Posterior vena cava (tissue), 2 donors: ENCODE data around the gene SUCO. TPM values are rescaled to one million over a fixed set of nuclear protein-coding genes. Genes with fewer than 3 reads are reported as not detected.

Source experiments
- DNase-seq: peaks from one replicate; pipeline ENCODE4 v3.0.0-alpha.2; 2020; ENCODE audit warnings: low spot score
- intact Hi-C, 2 donors: fragments of 100-400 bp; cut with DNase I; formaldehyde crosslinking; loops; one replicate each; pipeline versions ENCODE4 v1.14.1 to v1.14.2; 2022 to 2023
- total RNA-seq, 2 donors: library from RNA; stranded (reverse); fragmentation: NEBNext Ultra II Directional; extraction: Animal tissue kit (Norgen Biotek cat#: 25700); gene quantifications; one replicate each; pipeline ENCODE4 v1.2.1, GENCODE V29; 2021
- donor health status: DM: yes; HTN: yes; CAD: no.
- donor health status: DM: yes; HTN: yes; CAD: no.

Gene SUCO
- total RNA-seq, 2 donors from 2014 or later: 26.0 to 30.8 TPM

DNA sequence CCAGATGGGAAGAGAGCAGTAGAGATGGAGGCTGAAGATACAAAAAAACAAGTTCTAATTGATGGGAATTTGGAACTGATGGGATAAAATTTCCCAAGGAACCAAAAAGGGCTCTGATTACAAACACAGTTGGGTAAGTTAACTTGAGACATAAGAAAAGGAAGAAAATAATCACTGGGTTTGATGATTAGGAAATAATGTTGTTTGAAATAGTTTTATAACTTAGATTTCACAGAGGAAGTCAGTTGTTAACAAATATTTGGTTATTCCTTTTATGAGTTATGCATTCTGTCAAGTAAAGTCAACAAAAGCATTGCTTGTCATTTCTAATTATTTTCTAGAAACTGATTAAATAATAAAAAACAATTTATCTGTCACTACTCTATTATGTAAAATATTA is 20.4 kb upstream of the SUCO start:
- intact Hi-C loops: no loop called here
- DNase-seq: no peak

DNA sequence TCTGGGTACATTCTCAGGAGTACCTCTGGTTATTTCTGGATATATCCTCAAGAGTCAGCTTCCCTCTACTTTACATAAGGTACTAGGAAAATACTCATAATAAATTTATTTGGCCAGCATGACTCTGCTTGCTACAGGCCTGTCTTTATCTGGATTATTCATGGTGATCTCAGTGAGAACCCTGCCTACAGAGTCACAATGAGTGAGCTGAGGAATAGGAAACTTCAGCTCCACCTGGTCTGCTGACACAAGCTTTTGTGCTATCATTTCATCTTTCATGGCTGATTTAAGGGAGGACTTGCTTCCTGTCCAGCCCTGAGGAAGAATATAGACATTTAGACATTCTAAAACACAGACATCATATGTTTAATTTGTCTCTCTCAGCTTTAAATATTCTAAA is 19.5 kb upstream of the SUCO start:
- no peak for DNase-seq
- intact Hi-C loops: no loop called here

DNA sequence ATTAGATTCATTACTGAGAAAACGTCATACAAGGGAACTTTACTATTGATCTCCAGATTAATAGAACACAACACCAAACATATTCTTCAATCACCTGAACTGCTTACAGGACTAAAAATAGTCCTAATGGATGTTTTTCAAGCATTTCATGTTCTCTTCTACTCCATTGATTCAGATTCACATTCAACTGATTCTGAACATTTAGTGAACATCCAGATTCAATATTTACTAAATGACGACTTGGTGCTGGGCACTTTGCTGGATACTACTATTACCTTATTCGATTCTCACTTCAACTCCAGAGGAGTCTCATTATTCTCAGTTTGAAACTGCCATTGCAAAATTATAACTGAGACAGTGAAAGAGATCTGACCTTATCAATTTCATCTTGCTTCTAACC is 18.8 kb upstream of the SUCO start:
- DNase-seq: no peak
- intact Hi-C loops: no loop called here

DNA sequence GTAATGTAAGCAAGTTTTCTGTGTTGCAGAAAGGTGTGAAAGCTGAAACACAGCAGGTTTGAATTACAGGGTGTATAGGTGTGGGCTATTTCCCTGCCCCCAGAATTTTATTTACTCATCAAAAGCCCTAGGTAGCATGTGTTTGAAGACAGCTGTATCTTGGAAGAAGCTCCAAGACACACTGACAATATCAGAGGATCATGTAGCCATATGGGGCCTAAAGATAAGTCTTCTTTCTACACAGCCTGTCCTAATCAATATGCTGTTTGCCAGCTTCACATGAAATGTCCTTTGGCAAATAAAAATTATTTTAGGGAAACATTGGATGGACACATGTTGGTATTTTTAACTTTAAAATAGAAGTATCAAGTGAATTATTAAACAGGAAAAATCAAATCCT is 17.5 kb upstream of the SUCO start:
- intact Hi-C loops: no loop called here
- DNase-seq: no peak

DNA sequence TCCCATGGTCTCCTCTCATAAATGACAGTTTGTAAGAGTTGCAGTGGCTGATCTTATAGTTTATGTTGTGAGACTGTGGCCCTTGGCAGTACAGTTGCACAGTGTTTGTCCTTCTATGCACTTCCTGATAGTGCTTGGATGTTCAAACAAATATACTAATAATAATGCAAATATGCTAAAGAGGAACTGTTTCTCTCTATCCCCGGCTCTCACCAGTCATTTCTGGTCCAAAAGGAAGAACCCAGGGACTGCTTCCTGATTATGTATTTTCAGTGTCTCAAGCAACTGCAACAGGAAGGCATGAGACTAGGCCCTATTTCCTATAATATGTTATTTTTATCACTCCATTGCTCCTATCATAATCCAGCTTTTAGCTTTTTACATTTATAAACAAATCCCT is 17.0 kb upstream of the SUCO start:
- intact Hi-C loops: no loop called here
- no peak for DNase-seq

DNA sequence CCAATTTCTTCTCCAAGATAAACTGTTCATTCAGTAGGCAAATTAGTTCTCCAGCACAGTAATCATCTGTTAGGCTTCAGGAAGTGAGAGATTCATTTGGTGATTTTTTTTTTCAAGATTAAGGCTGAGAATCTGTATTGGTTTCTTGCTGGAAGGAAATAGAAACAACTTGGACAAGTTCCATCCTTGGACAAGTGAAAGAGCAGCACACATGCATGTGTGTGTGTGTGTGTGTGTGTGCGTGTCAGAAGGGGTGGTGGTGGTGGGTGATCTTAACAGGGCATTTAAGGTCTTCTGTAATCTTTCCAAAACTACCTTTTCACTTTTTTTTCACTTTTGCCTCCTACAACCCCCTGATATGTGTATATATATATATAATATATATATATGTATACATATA is 15.9 kb upstream of the SUCO start:
- DNase-seq: no peak
- intact Hi-C loops: no loop called here

DNA sequence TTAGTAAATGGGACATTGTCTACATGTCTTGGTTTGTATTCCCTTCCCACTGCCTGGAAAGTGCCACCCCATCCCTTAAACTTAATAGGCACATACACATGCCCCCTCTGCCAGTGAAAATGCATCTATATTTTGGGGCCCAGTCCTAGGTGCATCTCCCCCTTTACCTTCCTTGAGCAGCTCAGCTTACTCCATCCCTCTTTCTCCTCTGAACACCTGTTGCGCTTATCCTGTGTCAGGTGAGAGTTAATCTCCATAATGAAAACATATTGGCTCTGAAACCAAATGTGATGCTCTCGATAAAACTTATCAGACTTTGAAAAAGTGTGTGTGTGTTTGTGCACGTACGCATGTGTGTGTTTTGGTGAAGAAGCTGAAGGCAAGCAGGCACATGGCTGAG is 15.4 kb upstream of the SUCO start:
- DNase-seq: no peak
- intact Hi-C loops: no loop called here

DNA sequence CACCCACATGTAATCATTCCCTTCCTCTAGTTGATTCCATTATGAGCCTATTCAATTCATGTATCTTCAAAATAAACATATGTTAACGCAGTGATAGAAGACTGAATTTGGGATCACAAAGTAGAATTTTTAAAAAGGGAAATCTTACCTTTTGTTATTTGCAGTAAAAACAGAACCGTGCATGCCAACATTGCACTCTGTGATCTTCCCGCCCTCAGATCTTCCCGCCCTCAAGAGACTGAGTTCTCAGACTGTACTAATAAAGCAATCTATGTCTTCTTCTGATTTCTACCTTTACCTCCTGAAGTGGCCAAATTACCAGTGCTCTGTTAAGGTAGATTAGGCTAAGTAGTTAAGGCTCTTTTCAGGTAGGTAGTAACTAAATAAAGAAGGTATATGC is 3.6 kb upstream of the SUCO start:
- no peak for DNase-seq
- intact Hi-C loops: no loop called here

DNA sequence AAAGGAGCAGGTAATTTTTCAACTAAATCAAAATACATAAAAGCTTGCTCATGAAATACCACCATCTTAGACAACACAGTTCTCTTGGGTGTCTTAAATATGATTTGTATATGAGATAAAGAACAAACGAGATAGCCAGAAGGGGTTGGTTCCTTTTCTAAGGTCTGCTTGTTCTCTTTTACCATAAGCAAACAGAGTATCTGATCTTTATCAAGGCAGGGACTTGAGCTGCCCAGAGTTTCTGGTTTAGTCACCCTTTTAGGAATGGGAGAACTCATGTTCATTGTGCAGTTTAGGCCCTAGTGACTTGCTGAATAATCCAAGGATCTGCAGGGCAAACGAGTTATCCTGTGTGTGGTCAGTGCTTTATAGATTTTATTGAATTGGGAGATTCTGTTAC is 3.0 kb upstream of the SUCO start:
- intact Hi-C loops: no loop called here
- DNase-seq: no peak

DNA sequence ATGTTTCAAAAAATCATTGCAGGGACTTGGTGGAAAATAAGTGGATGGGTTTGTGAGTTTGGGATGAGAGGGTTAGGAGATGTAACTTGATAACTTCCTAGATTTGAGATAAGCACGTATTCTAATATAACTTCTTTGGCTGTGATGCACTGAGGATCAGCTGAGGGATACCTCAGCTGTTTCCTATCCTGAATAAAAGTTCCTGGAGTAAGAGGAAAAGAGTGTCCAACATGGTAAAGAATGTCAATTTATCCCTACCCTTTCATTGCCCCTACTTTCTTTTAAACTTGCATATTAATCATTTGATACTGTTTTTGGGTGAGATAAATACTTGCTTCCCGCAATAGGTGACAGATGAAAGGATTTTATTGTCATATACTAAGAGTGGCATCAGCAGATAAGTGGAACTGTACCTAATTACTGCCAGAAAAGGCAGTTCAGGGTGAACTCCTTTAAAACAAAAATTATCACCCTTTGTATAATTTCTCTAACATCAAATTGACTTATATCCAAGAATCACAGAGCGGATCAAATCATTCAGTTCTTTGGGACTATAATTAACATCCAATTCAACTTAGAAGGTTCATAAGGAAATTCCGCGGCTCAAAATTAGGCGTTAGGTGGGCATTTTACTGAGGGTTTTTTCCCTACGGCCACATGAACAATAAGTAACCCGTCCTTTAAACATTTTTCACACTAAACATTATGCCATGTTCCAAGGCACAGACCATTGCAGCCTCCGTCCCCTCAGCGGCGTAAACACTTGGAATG is 1.4 kb upstream of the SUCO start:
- intact Hi-C loops: no loop called here
- no peak for DNase-seq

DNA sequence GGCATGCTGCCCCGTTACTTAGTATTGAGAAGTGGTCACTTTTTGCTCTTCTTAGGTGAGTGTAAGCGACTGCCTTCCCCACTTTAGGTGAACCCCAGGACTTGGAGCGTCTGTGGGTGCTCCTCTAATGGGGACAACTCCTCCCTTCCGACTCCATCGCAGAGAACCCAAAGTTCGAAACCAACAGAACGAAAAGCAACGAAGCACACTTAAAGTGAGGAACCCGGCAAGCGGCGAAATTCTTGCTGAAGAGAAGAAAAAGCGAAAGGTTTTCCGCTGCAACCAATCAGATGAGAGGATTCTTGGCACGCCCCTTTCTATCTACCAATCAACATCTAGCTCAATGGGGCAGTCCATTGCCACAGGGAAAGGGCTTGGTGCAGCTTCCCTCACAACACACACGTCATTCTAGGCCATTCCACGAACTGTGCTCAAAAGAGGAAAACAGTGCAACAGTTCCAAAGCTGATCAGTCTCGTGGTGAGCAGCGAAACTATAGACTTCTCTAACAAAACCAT is 709 bp upstream of the SUCO start:
- intact Hi-C loops: no loop called here
- DNase-seq: peak; percentile 90

DNA sequence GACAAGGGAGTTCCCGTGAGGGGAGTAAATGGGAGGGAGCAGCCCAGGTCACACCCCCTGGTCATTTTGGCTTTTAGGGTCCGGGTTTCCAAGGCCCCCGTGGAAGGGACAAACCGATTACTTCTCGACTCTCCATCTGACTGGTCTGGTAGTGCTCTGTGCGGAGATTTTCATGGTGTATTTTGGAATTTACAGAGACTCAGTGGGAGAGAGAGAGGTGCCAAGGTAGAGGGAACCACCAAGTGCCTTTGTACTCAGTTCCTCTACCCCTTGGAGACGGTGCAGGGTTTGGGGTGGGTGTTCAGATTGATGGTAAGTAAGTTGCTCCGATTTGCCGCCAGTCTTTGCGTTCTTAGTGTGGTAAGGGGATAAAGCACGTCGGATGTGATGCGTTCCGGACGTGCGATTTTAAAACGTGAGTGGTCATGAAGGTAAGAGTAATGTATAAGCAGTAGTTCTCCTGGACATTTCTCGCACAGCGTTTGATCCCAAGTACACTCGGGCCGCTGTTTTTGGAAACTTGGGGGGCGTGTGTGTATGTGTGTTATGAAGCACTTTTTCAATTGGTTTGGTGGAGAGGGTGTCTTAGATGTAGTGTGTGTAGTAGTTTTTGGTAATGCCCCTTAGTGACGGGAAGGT is 682 bp downstream of the SUCO start:
- DNase-seq: peak; percentile 74

DNA sequence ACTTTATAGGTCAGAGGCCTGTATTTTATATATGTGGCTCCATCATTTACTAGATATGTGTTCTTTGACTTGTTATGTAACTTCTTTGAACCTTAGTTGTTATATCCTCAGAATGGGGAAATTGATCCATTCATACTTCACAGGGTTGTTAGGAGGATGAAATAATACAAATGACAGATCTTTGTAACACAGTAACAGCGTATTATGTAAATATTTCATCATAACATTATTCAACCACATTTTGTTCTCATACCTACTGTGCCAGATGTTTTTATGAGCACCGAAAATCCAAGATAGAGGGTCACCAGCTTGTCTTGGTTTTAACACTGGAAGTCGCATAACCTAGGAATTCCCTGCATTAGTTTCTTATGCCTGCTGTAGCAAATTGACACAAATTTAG is 3.3 kb downstream of the SUCO start:
- DNase-seq: no peak
- intact Hi-C loops: no loop called here

More for the DNA sequence above, 682 bp downstream of the SUCO start:
- intact Hi-C loops: no loop called here

DNA sequence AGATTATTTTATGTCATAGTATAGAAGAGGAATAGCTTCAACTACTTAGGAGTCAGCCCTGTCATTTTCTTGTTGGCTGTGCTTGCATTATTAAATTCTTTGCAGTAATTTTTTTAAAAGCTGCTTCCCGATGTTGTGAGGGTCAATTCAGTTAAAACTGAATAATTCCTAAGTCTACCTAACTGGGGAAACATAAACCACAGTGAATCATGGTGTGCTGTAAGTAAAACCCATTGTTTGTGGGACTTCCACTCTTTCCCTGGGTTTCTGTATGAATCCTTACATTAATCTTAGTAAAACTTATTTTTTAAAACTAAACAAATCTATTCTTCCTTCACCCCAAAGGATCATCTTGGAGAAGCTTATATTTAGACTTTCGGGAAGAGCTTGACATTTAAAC is 4.4 kb downstream of the SUCO start:
- intact Hi-C loops: no loop called here
- no peak for DNase-seq

DNA sequence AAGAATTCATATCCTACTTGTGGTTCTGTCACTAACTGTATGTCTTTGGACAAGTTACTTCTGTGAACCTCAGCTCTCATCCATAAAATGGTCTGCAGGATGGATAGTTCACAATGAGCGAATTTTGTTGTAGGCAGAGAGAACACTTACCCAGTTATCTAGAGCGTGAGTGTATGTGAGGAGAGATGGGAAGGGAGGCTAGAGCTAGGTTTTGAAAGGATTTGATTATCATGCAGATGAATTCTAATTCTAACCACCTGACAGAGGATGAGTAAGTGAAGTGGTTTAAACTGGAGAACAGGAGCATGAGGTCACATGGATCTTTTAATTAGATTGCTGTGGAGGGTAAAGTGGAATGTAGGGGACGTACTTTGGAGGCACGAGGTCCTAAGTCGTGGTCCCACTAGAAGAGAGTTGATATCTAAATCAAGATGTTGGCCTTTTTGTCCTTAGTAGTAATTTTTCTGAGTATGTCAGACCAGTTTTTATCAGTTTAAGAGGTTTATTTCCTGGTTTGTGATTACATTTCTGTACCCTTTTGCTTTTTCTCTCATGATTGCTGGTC is 5.0 kb downstream of the SUCO start:
- DNase-seq: no peak
- intact Hi-C loops: no loop called here

DNA sequence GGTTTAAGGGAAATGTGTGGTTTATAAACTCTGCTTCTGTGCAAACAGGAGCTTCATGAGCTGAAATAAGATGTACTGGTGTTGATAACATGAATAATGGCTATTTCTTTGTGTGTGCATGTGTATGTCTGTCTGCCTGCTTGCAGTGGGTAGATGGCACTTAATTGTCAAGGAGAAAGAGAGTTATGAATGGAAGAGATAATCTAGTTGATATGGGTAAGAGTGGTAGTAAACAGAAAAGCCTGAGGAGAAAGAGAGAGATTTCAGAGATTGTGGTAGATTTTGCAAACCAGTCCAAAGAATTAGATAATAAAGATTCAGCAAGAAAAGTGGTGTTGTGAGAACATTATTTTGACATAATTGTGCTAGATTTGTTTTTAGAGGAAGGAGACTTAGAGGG is 7.7 kb downstream of the SUCO start:
- intact Hi-C loops: no loop called here
- DNase-seq: no peak

DNA sequence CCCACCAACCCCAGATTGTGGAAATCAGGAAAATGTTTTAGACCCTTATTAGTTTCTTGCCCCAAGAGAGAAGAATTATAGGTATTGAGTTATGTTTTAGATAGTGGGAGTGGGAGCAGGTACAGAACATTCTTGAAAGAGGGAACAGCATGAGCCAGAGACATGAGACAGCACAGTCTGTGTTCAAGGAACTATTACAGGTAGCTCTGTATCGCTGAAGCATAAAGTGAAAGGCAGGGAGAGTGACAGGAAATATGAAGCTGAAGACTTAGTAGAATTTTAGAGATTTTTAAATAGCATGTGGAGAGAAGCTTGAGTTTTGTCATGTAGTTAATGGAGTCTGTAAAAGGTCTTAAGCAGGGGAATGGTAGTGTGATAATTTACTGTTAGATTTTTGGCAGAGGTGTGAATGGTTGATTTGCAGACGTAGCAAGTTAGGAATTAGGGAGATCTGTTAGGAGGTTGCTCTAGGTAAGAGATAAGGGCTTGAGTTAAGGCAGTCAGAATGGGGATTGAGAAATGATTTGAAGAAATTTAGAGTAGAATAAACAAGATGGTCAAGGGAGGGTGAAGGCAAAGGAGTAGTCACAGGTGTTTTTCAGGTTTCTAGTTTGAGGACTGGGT is 11.6 kb downstream of the SUCO start:
- DNase-seq: no peak
- intact Hi-C loops: no loop called here

DNA sequence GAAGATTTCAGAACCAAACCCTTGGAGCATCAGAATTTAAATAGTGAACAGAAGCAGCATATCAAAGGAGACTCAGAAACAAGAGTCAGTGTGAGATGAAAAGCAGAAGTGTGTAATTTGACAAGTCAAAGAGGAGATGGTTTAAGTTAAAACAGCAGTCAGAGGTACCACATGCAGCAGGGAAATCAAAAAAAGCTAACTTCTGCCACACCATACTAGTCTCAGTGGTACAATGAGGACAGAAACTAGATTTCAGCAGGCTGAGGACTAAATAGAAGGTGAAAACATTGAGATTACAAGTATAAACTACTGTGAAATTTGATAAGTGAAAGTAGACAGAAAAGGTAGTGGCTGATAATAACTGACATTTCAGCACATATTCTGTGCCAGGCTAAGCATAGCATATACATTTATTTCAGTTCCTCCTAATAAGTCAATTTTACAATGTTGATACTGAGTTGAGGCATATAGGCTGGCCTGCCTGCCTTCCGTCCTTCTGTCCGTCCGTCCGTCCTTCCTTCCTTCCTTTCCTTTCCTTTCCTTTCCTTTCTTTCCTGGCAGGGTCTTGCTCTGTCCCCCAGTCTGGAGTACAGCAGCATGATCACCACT is 12.6 kb downstream of the SUCO start:
- no peak for DNase-seq
- intact Hi-C loops: no loop called here

DNA sequence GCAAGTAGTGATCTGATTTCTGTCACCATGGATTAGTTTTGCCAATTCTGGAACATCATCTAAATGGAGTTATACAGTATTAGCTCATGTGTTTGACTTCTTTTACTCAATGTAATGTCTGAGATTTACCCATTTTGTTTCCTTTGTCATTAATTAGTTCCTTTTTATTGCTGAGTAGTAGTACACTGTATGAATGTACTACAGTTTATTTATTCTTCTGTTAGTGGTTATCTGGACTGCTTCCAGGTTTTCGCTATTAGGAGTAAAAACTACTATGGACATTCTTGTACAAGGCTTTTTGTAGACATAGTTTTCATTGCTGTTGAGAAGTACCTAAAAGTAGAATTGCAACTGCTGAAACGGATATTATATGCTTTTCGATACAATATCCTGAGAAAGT is 14.1 kb downstream of the SUCO start:
- intact Hi-C loops: no loop called here
- DNase-seq: no peak
